ENCODE measurements around the gene C2orf68. TPM values are rescaled to one million over a fixed set of nuclear protein-coding genes. Genes with fewer than 3 reads are reported as not detected.

C2orf68 gene
- total RNA-seq, 2 experiments from 2014 or later, result 31.0 to 31.2 TPM

DNA sequence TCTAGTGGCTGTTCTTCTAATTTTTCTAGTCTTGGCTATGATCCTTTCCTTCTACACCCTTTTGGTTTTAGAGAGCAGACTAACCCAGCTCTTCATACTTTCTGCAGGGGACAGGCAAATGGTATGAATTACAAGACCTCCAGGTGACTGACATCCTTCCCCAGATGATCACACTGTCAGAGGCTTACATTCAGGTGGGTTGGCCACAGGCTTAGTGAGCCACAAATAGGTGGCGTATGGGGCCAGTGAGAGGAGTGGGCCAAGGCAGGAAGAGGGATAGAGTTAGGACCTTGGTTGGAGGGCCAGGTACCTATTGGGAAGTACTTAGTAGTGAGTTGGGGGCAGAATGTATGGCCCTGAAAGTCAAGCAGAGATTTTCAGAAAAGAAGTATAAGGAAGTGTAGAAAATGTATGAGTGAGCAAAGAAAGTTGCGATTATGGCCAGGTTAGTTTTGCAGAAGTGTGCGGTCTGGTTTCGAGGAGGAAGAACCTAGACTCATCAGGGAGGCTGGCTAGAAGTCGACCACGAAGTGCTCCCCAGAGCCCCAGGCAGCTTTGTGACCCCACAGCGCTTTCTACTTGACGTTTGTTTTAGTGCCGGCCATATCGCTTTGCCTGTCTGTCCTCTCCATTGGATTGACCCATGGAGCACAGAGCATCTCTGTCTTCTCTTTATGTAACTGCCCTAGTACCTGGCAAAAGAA is 36.1 kb upstream of the C2orf68 start:
- DNase-seq (peak in 2 of 14 experiments; percentile 15 to 21), ATAC-seq (ENCODE audit: poor library complexity) (no peak)
- Mint-ChIP-seq H3K9me3 (no peaks in the 10 kb centered on the region), H3K4me1 (ENCODE audit: low read depth) (no peaks in the 10 kb centered on the region), H3K36me3 (ENCODE audit: low read depth) (peaks cover 94% of the 10 kb centered on the region), H3K27ac (no peak overlapping the region), H3K27me3 (no peaks in the 10 kb centered on the region), H3K4me3 (no peak overlapping the region)
- H3K4me1 ChIP-seq (ENCODE audit: insufficient read depth, low read length), result no peaks in the 10 kb centered on the region
- no peaks in the 10 kb centered on the region for H3K27me3 ChIP-seq (ENCODE audit: control insufficient read depth in 1 of 2, insufficient read depth in 2 of 2, low read length in 2 of 2)
- peaks cover 86% of the 10 kb centered on the region for H3K36me3 ChIP-seq (ENCODE audit: insufficient read depth, low read length)
- ChIA-PET POLR2A (no interaction called here), CTCF (interaction anchor here (2.0 kb wide), 1 partner anchor 11 kb away, joined by 7 read pairs; no protein-coding TSS in a partner anchor)
- H3K9me3 ChIP-seq (ENCODE audit: control insufficient read depth in 1 of 2, insufficient read depth in 1 of 2, low read length in 2 of 2), result no peaks in the 10 kb centered on the region
- no peak for TF ChIP-seq CTCF (IDR thresholded peaks at IDR 0.05)
- no peak overlapping the region for H3K27ac ChIP-seq (ENCODE audit: low read depth in 1 of 2, low read length in 2 of 2)
- no peak overlapping the region for H3K4me3 ChIP-seq (ENCODE audit: low read length)
- intact Hi-C loops (cut with DNase I, micrococcal nuclease), result no loop called here

- no peak for DNase-seq
- Histone ChIP-seq H3K27ac (ENCODE audit: low read depth in 1 of 2, low read length in 2 of 2) (no peak overlapping the region), H3K9me3 (ENCODE audit: control insufficient read depth in 1 of 2, insufficient read depth in 1 of 2, low read length in 2 of 2) (no peaks in the 10 kb centered on the region), H3K36me3 (ENCODE audit: insufficient read depth, low read length) (peaks cover 90% of the 10 kb centered on the region), H3K27me3 (ENCODE audit: control insufficient read depth in 1 of 2, insufficient read depth in 2 of 2, low read length in 2 of 2) (no peaks in the 10 kb centered on the region), H3K4me1 (ENCODE audit: insufficient read depth, low read length) (no peaks in the 10 kb centered on the region), H3K4me3 (ENCODE audit: low read length) (no peak overlapping the region)
- Mint-ChIP-seq H3K9me3 (no peaks in the 10 kb centered on the region), H3K4me1 (ENCODE audit: low read depth) (peaks cover 6% of the 10 kb centered on the region), H3K36me3 (ENCODE audit: low read depth) (peaks cover 95% of the 10 kb centered on the region), H3K4me3 (no peak overlapping the region), H3K27ac (no peak overlapping the region), H3K27me3 (no peaks in the 10 kb centered on the region)
- ATAC-seq (ENCODE audit: poor library complexity), result no peak
- intact Hi-C loops (cut with DNase I, micrococcal nuclease), result no loop called here
- TF ChIP-seq CTCF (IDR thresholded peaks at IDR 0.05), result no peak
- CTCF ChIA-PET, result interaction anchor here (1.0 to 1.5 kb wide), 2 partner anchors 9 to 94 kb away, joined by 3 to 4 read pairs; no protein-coding TSS in a partner anchor
- POLR2A ChIA-PET, result no interaction called here
Measured at GRCh38 chr2:85646166-85646565, 34.3 kb upstream of the C2orf68 start.

GRCh38 chr2:85644909-85645308 is 33.0 kb upstream of the C2orf68 start:
- H3K4me1 ChIP-seq (ENCODE audit: insufficient read depth, low read length), result no peaks in the 10 kb centered on the region
- no peaks in the 10 kb centered on the region for H3K27me3 ChIP-seq (ENCODE audit: control insufficient read depth in 1 of 2, insufficient read depth in 2 of 2, low read length in 2 of 2)
- ATAC-seq (ENCODE audit: poor library complexity), result no peak
- intact Hi-C loops (cut with DNase I, micrococcal nuclease), result no loop called here
- no peak for DNase-seq
- Mint-ChIP-seq H3K36me3 (ENCODE audit: low read depth) (peaks cover 99% of the 10 kb centered on the region), H3K4me1 (ENCODE audit: low read depth) (peaks cover 6% of the 10 kb centered on the region), H3K27me3 (no peaks in the 10 kb centered on the region), H3K27ac (no peak overlapping the region), H3K4me3 (no peak overlapping the region), H3K9me3 (no peaks in the 10 kb centered on the region)
- no peak overlapping the region for H3K4me3 ChIP-seq (ENCODE audit: low read length)
- no peak overlapping the region for H3K27ac ChIP-seq (ENCODE audit: low read depth in 1 of 2, low read length in 2 of 2)
- CTCF ChIA-PET, result interaction anchor here (1.5 kb wide), 1 partner anchor 8 kb away, joined by 4 read pairs; no protein-coding TSS in a partner anchor
- no peak for TF ChIP-seq CTCF (IDR thresholded peaks at IDR 0.05)
- H3K9me3 ChIP-seq (ENCODE audit: control insufficient read depth in 1 of 2, insufficient read depth in 1 of 2, low read length in 2 of 2), result no peaks in the 10 kb centered on the region
- POLR2A ChIA-PET, result no interaction called here
- peaks cover 96% of the 10 kb centered on the region for H3K36me3 ChIP-seq (ENCODE audit: insufficient read depth, low read length)

Measured in CD4-positive, alpha-beta T cell (primary cell).